Erythroblast (primary cell): ENCODE results near the gene MYL12B.
A peak's percentile ranks its signal among the peaks of the same experiment; 100 is the strongest.

Experiments used
- GATA1 ChIP-seq: IDR thresholded peaks from 2 replicates; pipeline ENCODE4 v1.6.1; 2011; ENCODE audit warnings: low read depth, mild to moderate bottlenecking, control low read depth, low read length, moderate library complexity
- POLR2A ChIP-seq: IDR thresholded peaks from 2 replicates; pipeline ENCODE4 v1.6.1; 2011; ENCODE audit warnings: mild to moderate bottlenecking, low read length

DNA sequence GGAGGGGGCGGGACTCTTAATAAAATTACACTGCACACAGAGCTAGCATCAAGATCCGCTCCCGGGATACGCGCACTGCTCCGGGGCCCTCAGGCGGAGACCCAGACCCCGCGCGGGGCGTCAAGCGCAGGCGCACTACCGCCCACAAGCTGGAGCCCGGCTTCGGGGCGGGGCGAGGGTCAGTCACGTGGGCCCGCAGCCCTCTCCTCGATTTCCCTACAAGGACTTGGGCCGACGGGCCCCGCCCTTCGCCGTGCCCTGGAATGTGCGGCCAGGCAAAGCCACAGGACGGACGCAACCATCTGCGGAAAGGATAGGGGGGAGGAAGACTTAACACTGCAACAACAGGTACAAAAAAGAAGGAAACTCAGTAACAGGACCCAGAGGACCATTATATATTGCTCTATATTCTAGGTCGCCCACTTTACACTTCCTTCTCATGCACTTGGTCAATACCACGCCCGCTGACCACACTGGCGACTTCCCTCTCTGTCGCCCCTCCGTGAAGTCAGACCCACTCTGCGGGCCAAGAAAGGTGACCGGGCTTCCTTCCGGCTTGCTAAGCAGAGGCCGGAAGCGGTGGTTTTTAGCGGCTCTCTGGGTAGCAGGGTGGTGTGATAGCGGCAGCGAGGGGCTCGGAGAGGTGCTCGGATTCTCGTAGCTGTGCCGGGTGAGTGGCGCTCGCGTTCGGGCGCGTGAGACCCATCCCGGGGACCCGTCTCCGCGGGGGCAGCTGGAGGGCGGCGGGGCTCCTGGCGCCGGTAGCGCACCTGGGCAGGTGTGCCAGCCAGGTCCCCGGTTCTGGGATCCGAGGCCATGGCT, 14.5 kb upstream of the MYL12B start, which contains the start of gene MYL12A:
- TF ChIP-seq POLR2A, result peak; percentile 88
- TF ChIP-seq GATA1, result no peak
